ENCODE data around the gene ZSCAN5A.
"Not testable (repeated sequence)": the region's sequence is repeated elsewhere in the genome, so short reads cannot be mapped to it uniquely, and the experiment has no call there.

Gene ZSCAN5A

GRCh38 chr19:56308792-56309191, 5.8 kb downstream of the ZSCAN5A start:
- TF ChIP-seq CTCF (IDR thresholded peaks at IDR 0.05; ENCODE audit: control insufficient read depth, insufficient read depth, low read depth, low read length, missing control alignments): no peak
- no peak for DNase-seq (ENCODE audit: low read depth)
- no peak overlapping the region for H3K4me3 ChIP-seq (ENCODE audit: control insufficient read depth, low read depth, low read length)

DNA sequence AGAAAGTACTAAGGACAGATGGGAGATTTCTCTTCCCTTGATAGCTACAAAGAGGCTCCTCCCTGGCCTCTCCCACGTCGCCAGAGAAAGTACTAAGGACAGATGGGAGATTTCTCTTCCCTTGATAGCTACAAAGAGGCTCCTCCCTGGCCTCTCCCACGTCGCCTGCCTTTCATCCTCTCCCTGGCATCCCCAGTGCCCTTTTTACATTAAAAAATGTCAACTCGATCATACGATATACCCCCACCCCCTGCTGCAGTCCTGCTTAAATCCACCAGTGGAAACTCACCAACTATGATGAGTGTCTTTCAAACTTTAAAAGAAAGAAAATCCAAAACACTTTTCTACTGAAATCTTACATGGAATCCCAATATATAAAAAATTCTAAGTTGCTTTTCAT, 7.6 kb downstream of the ZSCAN5A start:
- H3K4me3 ChIP-seq (ENCODE audit: control insufficient read depth, low read depth, low read length); DNase-seq (ENCODE audit: low read depth): not testable (repeated sequence)

DNA sequence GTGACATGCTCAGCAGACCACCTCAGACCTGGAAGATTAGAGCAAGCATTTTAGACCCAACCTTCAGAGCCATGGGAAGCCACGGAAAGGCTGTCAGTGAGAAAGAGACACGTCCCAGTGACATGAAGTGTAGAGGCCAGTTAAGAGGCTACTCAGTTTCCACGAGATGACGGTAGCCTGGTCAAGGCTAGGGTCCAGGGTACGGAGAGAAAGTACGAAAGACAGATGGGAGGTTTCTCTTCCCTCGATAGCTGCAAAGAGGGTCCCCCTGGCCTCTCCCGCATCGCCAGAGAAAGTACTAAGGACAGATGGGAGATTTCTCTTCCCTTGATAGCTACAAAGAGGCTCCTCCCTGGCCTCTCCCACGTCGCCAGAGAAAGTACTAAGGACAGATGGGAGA, 8.6 kb downstream of the ZSCAN5A start:
- DNase-seq (ENCODE audit: low read depth): no peak
- H3K4me3 ChIP-seq (ENCODE audit: control insufficient read depth, low read depth, low read length): no peak overlapping the region
- TF ChIP-seq CTCF (IDR thresholded peaks at IDR 0.05; ENCODE audit: control insufficient read depth, insufficient read depth, low read depth, low read length, missing control alignments): no peak

DNA sequence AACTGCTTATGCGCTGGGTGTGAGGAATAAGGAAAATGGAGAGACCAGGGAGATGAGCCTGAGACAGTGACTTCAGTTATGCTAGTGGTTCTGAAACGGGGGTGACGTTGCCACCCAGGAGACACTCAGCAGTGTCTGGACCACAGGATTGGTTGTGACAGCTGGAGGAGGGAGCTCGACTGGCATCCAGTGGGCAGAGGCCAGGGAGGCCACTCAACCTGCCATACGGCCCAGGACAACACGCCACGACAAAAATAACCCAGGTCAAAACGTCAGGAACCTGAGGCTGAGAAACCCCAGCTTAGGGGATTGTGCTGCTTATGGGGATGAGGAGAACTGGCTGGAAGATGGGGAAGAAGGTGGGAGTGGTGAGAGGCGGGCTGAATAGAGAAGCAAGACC, 10.4 kb downstream of the ZSCAN5A start:
- H3K4me3 ChIP-seq (ENCODE audit: control insufficient read depth, low read depth, low read length): no peak overlapping the region
- DNase-seq (ENCODE audit: low read depth): no peak
- TF ChIP-seq CTCF (IDR thresholded peaks at IDR 0.05; ENCODE audit: control insufficient read depth, insufficient read depth, low read depth, low read length, missing control alignments): no peak

DNA sequence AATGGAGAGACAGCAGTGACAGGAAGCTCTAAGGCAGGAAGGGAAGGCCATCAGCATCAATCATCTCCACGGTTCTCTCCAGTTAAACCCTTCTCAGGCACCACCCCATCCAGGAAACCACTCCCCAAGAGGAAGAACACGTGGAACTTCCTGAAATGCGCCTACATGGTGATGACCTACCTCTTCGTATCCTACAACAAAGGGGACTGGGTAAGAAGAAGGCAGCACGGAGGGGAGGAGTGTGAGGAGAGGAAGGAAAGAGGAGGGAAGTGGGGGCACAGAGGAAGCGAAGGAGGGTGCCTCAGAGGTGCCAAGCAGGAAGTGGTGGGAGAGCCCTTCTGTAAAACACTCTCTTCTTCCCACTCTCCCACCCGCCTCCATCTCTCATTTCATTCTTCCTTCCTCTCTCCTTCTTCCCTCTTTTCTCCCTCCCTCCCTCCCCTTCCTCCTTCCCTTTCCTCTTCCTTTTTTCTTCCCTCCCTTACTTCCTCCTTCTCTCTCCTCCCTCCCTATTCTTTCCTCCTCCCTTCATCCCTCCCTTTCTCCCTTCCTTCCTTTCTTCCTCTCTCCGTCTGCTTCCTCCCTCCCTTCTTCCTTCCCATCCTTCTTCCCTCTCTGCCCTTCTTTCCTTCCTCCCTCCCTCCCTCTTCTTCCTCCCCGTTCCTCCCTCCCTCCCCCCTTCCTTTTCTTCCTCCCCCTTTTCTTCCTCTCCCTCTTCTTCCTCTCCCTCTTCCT, 12.6 kb downstream of the ZSCAN5A start:
- H3K4me3 ChIP-seq (ENCODE audit: control insufficient read depth, low read depth, low read length): no peak overlapping the region
- TF ChIP-seq CTCF (IDR thresholded peaks at IDR 0.05; ENCODE audit: control insufficient read depth, insufficient read depth, low read depth, low read length, missing control alignments): no peak
- DNase-seq (ENCODE audit: low read depth): no peak

DNA sequence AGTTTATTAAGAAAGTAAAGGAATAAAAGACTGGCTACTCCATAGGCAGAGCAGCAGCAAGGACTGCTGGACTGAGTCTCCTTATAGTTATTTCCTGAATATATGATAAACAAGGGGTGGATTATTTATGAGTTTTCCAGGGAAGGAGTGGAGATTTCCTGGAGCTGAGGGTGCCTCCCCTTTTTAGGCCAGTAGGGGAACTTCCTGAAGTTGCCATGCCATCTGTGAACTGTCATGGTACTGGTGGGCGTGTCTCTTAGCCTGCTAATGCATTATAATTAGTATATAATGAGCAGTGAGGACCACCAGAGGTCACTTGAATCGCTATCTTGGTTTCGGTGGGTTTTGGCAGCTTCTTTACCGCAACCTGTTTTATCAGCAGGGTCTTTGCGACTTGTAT, 13.5 kb downstream of the ZSCAN5A start:
- DNase-seq (ENCODE audit: low read depth): no peak
- H3K4me3 ChIP-seq (ENCODE audit: control insufficient read depth, low read depth, low read length): no peak overlapping the region
- TF ChIP-seq CTCF (IDR thresholded peaks at IDR 0.05; ENCODE audit: control insufficient read depth, insufficient read depth, low read depth, low read length, missing control alignments): no peak

DNA sequence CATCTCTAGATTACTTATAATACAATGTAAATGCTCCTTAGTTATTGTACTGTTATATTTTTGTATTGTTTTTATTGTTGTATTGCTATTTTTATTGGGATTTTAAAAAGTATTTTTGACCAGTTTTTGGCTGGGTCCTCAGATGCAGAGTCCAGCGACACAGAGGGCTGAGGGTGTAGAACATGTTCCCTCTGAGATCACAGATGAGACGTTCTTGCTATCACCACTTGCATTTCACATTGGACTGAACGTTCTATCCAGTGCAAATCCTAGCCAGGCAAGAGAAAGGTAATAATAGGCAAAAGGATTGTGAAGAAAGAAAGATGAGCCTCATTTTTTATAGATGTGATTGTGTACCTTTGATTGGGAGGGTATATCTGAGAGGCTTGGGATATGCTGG, 15.0 kb downstream of the ZSCAN5A start:
- H3K4me3 ChIP-seq (ENCODE audit: control insufficient read depth, low read depth, low read length): no peak overlapping the region
- TF ChIP-seq CTCF (IDR thresholded peaks at IDR 0.05; ENCODE audit: control insufficient read depth, insufficient read depth, low read depth, low read length, missing control alignments): no peak
- DNase-seq (ENCODE audit: low read depth): no peak
